H9 (cell line): ENCODE results near the gene SGCD. TPM values are rescaled to one million over a fixed set of nuclear protein-coding genes. Genes with fewer than 3 reads are reported as not detected.

Source experiments
- DNase-seq: peaks from one replicate; pipeline ENCODE4 v3.0.0-alpha.2; 2017
- H2AFZ ChIP-seq: one replicate; pipeline ENCODE4 v1.6.1; 2013; ENCODE audit warnings: mild to moderate bottlenecking, low read length, control low read depth, moderate library complexity
- H2AK5ac ChIP-seq: 2 replicates; pipeline ENCODE4 v1.6.1; 2013; ENCODE audit warnings: low read length, control low read depth, mixed read lengths; ENCODE audit not compliant: insufficient read length
- H2BK120ac ChIP-seq: one replicate; pipeline ENCODE4 v1.6.1; 2013; ENCODE audit warnings: low read depth, mild to moderate bottlenecking, low read length, control low read depth, inconsistent platforms; ENCODE audit not compliant: poor library complexity, severe bottlenecking
- H2BK12ac ChIP-seq: 2 replicates; pipeline ENCODE4 v1.6.1; 2013; ENCODE audit warnings: low read length, control low read depth, mixed read lengths, low read depth; ENCODE audit not compliant: insufficient read length
- H2BK15ac ChIP-seq: 2 replicates; pipeline ENCODE4 v1.6.1; 2013; ENCODE audit warnings: low read depth, low read length, control low read depth
- H2BK20ac ChIP-seq: one replicate; pipeline ENCODE4 v1.6.1; 2013; ENCODE audit warnings: low read depth, mild to moderate bottlenecking, low read length, control low read depth, inconsistent platforms; ENCODE audit not compliant: poor library complexity, severe bottlenecking
- H2BK5ac ChIP-seq: 2 replicates; pipeline ENCODE4 v1.6.1; 2013; ENCODE audit warnings: low read length, control low read depth, mixed read lengths; ENCODE audit not compliant: insufficient read length
- H3K14ac ChIP-seq: 2 replicates; pipeline ENCODE4 v1.6.1; 2013; ENCODE audit warnings: low read length, control low read depth; ENCODE audit not compliant: insufficient read depth
- H3K18ac ChIP-seq: 2 replicates; pipeline ENCODE4 v1.6.1; 2013; ENCODE audit warnings: low read depth, mild to moderate bottlenecking, mixed read lengths, low read length, control low read depth; ENCODE audit not compliant: insufficient read length
- H3K23ac ChIP-seq: 2 replicates; pipeline ENCODE4 v1.6.1; 2013; ENCODE audit warnings: low read length, control low read depth, mixed read lengths, low read depth; ENCODE audit not compliant: insufficient read length
- H3K23me2 ChIP-seq: 2 replicates; pipeline ENCODE4 v1.6.1; 2013; ENCODE audit warnings: low read depth, mild to moderate bottlenecking, mixed read lengths, low read length, control low read depth; ENCODE audit not compliant: insufficient read length, poor library complexity, severe bottlenecking
- H3K27ac ChIP-seq: 2 replicates; pipeline ENCODE4 v1.5.1; 2013; ENCODE audit warnings: low read length, control low read depth, mixed read lengths, low read depth; ENCODE audit not compliant: insufficient read length
- H3K27me3 ChIP-seq: 2 replicates; pipeline ENCODE4 v1.6.1; 2013; ENCODE audit warnings: low read length, control low read depth, inconsistent platforms; ENCODE audit not compliant: insufficient read depth
- H3K4ac ChIP-seq: 2 replicates; pipeline ENCODE4 v1.6.1; 2013; ENCODE audit warnings: low read depth, mild to moderate bottlenecking, control low read depth, inconsistent platforms, low read length, moderate library complexity
- H3K4me1 ChIP-seq: 2 replicates; pipeline ENCODE4 v1.6.1; 2013; ENCODE audit warnings: low read length, control low read depth, inconsistent platforms; ENCODE audit not compliant: insufficient read depth
- H3K4me2 ChIP-seq: 2 replicates; pipeline ENCODE4 v1.6.1; 2013; ENCODE audit warnings: low read length, control low read depth, mixed read lengths; ENCODE audit not compliant: insufficient read length, insufficient read depth
- H3K56ac ChIP-seq: 2 replicates; pipeline ENCODE4 v1.6.1; 2013; ENCODE audit warnings: low read depth, mild to moderate bottlenecking, mixed read lengths, low read length, control low read depth; ENCODE audit not compliant: insufficient read length
- H3K79me1 ChIP-seq: 2 replicates; pipeline ENCODE4 v1.6.1; 2013; ENCODE audit warnings: low read depth, mild to moderate bottlenecking, moderate library complexity, low read length, control low read depth, inconsistent platforms; ENCODE audit not compliant: insufficient read depth, poor library complexity, severe bottlenecking
- H3K79me2 ChIP-seq: 2 replicates; pipeline ENCODE4 v1.6.1; 2013; ENCODE audit warnings: low read length, control low read depth, inconsistent platforms; ENCODE audit not compliant: insufficient read depth
- H3K9ac ChIP-seq: 2 replicates; pipeline ENCODE4 v1.6.1; 2013; ENCODE audit warnings: low read length, control low read depth, mixed read lengths; ENCODE audit not compliant: insufficient read length; ENCODE audit errors: extremely low read depth
- H3K9me3 ChIP-seq: one replicate; pipeline ENCODE4 v1.6.1; 2013; ENCODE audit warnings: low read depth, low read length, inconsistent platforms; ENCODE audit not compliant: control insufficient read depth
- H3T11ph ChIP-seq: one replicate; pipeline ENCODE4 v1.6.1; 2013; ENCODE audit warnings: mild to moderate bottlenecking, low read length, control low read depth, inconsistent platforms
- H4K20me1 ChIP-seq: one replicate; pipeline ENCODE4 v1.6.1; 2013; ENCODE audit not compliant: control insufficient read depth, insufficient read length, insufficient read depth
- H4K5ac ChIP-seq: 2 replicates; pipeline ENCODE4 v1.6.1; 2013; ENCODE audit warnings: low read depth, mild to moderate bottlenecking, mixed read lengths, low read length, control low read depth; ENCODE audit not compliant: insufficient read length
- H4K8ac ChIP-seq: replicated peaks from 2 replicates; pipeline ENCODE4 v1.6.1; 2013; ENCODE audit warnings: low read length, control low read depth, mixed read lengths, low read depth; ENCODE audit not compliant: insufficient read length
- H4K91ac ChIP-seq: 2 replicates; pipeline ENCODE4 v1.6.1; 2013; ENCODE audit warnings: low read depth, mild to moderate bottlenecking, moderate library complexity, mixed read lengths, low read length, control low read depth; ENCODE audit not compliant: insufficient read length
- H3K27ac Mint-ChIP-seq, 3 experiments: 2 replicates in 2 of 3; 3 replicates in 1 of 3; pipeline ENCODE4 v1.8.0; 2020 to 2021; ENCODE audit warnings: mixed read lengths in 3 of 3, mild to moderate bottlenecking in 1 of 3, moderate library complexity in 1 of 3
- H3K27me3 Mint-ChIP-seq: 2 replicates; pipeline ENCODE4 v1.8.0; 2021; ENCODE audit warnings: low read depth, mild to moderate bottlenecking, moderate library complexity, mixed read lengths
- H3K36me3 Mint-ChIP-seq, 3 experiments: 2 replicates in 2 of 3; 3 replicates in 1 of 3; pipeline ENCODE4 v1.8.0; 2020 to 2021; ENCODE audit warnings: low read depth in 3 of 3, mixed read lengths in 3 of 3; ENCODE audit not compliant: insufficient read depth in 1 of 3
- H3K4me1 Mint-ChIP-seq, 2 experiments: 2 replicates each; pipeline ENCODE4 v1.8.0; 2020; ENCODE audit warnings: mixed read lengths in 2 of 2
- H3K4me3 Mint-ChIP-seq, 2 experiments: 2 replicates in 1 of 2; 3 replicates in 1 of 2; pipeline ENCODE4 v1.8.0; 2020 to 2021; ENCODE audit warnings: mild to moderate bottlenecking in 2 of 2, mixed read lengths in 2 of 2, moderate library complexity in 1 of 2
- H3K9me3 Mint-ChIP-seq, 2 experiments: 2 replicates in 1 of 2; 3 replicates in 1 of 2; pipeline ENCODE4 v1.8.0; 2020; ENCODE audit warnings: mild to moderate bottlenecking in 2 of 2, mixed read lengths in 2 of 2, moderate library complexity in 1 of 2
- CTCF ChIP-seq: fragments of 200-600 bp; sonication (generic); conservative IDR thresholded peaks from 3 replicates; pipeline ENCODE4 v1.8.0; 2021; ENCODE audit warnings: antibody characterized with exemption, mild to moderate bottlenecking
- WGBS: extraction: QIAGEN DNeasy Blood & Tissue Kit; methylation state at CpG from one replicate; pipeline ENCODE4 v1.1.7; 2013; ENCODE audit warnings: missing lambda C conversion rate, low lambda C conversion rate, mixed read lengths; ENCODE audit not compliant: insufficient read length; ENCODE audit errors: extremely low coverage; 5-methylcytosine and 5-hydroxymethylcytosine counted together
- total RNA-seq: library from RNA; stranded (reverse); gene quantifications from 2 replicates; pipeline ENCODE4 v1.2.1, GENCODE V29; 2021

The SGCD gene
- total RNA-seq, 1 experiment from 2014 or later, result 0.11 TPM

- Histone ChIP-seq H3T11ph (no peak overlapping the region), H2AK5ac (no peak overlapping the region), H3K56ac (no peak overlapping the region), H2BK120ac (no peak overlapping the region), H4K91ac (no peak overlapping the region), H4K8ac (no peak overlapping the region), H3K4ac (no peak overlapping the region), H4K20me1 (no peaks in the 10 kb centered on the region), H3K4me1 (no peaks in the 10 kb centered on the region), H3K9ac (no peak overlapping the region), H4K5ac (no peak overlapping the region), H3K27me3 (no peaks in the 10 kb centered on the region), H3K9me3 (no peaks in the 10 kb centered on the region), H3K79me2 (no peaks in the 10 kb centered on the region), H2BK15ac (no peak overlapping the region), H3K27ac (no peak overlapping the region), H3K14ac (no peak overlapping the region), H2BK20ac (no peak overlapping the region), H3K79me1 (no peaks in the 10 kb centered on the region), H2BK5ac (no peak overlapping the region), H2AFZ (no peak overlapping the region), H3K23ac (no peak overlapping the region), H3K23me2 (no peaks in the 10 kb centered on the region), H3K4me2 (no peak overlapping the region), H3K18ac (no peak overlapping the region), H2BK12ac (no peak overlapping the region)
- TF ChIP-seq CTCF, result no peak
- DNase-seq, result peak; percentile 72
- WGBS, result no CpG with 5 or more reads among the region's 8 CpGs
- Mint-ChIP-seq H3K4me1 (peaks cover 3 to 6% of the 10 kb centered on the region in 2 experiments; a peak in 1 of 4 replicates), H3K9me3 (no peaks in the 10 kb centered on the region; a peak in 2 of 5 replicates), H3K27ac (no peak overlapping the region), H3K36me3 (no peaks in the 10 kb centered on the region), H3K4me3 (no peak overlapping the region), H3K27me3 (no peaks in the 10 kb centered on the region)
Measured at GRCh38 chr5:156402387-156402921, 75.5 kb downstream of the SGCD start.
